ENCODE measurements around the gene MEGF11. TPM values are rescaled to one million over a fixed set of nuclear protein-coding genes. Genes with fewer than 3 reads are reported as not detected.

The MEGF11 gene
- total RNA-seq, 2 donors from 2014 or later, result not detected

GRCh38 chr15:65918357-65918920, 335.1 kb downstream of the MEGF11 start:
- WGBS, result 97% methylated on average over 3 of the region's 3 CpGs
- DNase-seq (ENCODE audit: low spot score), result no peak
- TF ChIP-seq CTCF (IDR thresholded peaks at IDR 0.05), result no peak
- TF ChIP-seq POLR2A (IDR thresholded peaks at IDR 0.05), result no peak
- TF ChIP-seq POLR2AphosphoS5 (IDR thresholded peaks at IDR 0.05), result no peak
- no peaks in the 10 kb centered on the region for H3K36me3 ChIP-seq
- H3K27me3 ChIP-seq (replicated peaks; ENCODE audit: insufficient read depth), result no peaks in the 10 kb centered on the region
- intact Hi-C loops (cut with DNase I), result loop anchor here (5.0 kb wide), 1 partner anchor 369 kb away; no protein-coding TSS in a partner anchor
- H3K4me3 ChIP-seq, result no peak overlapping the region
- no peaks in the 10 kb centered on the region for H3K9me3 ChIP-seq
- no peak overlapping the region for H3K27ac ChIP-seq
- no peaks in the 10 kb centered on the region for H3K4me1 ChIP-seq (replicated peaks)

- Histone ChIP-seq H3K36me3 (no peaks in the 10 kb centered on the region), H3K27ac (no peak overlapping the region), H3K27me3 (replicated peaks; ENCODE audit: insufficient read depth) (no peaks in the 10 kb centered on the region), H3K9me3 (no peaks in the 10 kb centered on the region), H3K4me1 (replicated peaks) (no peaks in the 10 kb centered on the region), H3K4me3 (no peak overlapping the region)
- TF ChIP-seq CTCF (IDR thresholded peaks at IDR 0.05) (no peak), POLR2AphosphoS5 (IDR thresholded peaks at IDR 0.05) (no peak), POLR2A (IDR thresholded peaks at IDR 0.05) (no peak)
- intact Hi-C loops (cut with DNase I), result loop anchor here (5.0 kb wide), 1 partner anchor 369 kb away; no protein-coding TSS in a partner anchor
- WGBS, result 93% methylated on average over 4 of the region's 4 CpGs
- no peak for DNase-seq (ENCODE audit: low spot score)
Measured at GRCh38 chr15:65917936-65918335, 335.6 kb downstream of the MEGF11 start.

GRCh38 chr15:65917407-65917756, 336.2 kb downstream of the MEGF11 start:
- WGBS, result 76% methylated on average over 3 of the region's 3 CpGs

GRCh38 chr15:65916664-65917406, 336.7 kb downstream of the MEGF11 start:
- WGBS, result 23% methylated on average over 16 of the region's 16 CpGs
- no peak overlapping the region for H3K4me3 ChIP-seq
- DNase-seq (ENCODE audit: low spot score), result peak; percentile 31
- H3K27ac ChIP-seq, result no peak overlapping the region
- no peaks in the 10 kb centered on the region for H3K4me1 ChIP-seq (replicated peaks)
- H3K36me3 ChIP-seq, result no peaks in the 10 kb centered on the region
- no peaks in the 10 kb centered on the region for H3K27me3 ChIP-seq (replicated peaks; ENCODE audit: insufficient read depth)
- TF ChIP-seq POLR2A (IDR thresholded peaks at IDR 0.05) (no peak), CTCF (IDR thresholded peaks at IDR 0.05) (peak in 3 of 4 experiments; percentile 29 to 58 (median 51))
- no peaks in the 10 kb centered on the region for H3K9me3 ChIP-seq
- intact Hi-C loops (cut with DNase I), result loop anchor here (5.0 kb wide), 1 partner anchor 370 kb away; no protein-coding TSS in a partner anchor

More at GRCh38 chr15:65917407-65917756, 336.2 kb downstream of the MEGF11 start:
- H3K4me1 ChIP-seq (replicated peaks), result no peaks in the 10 kb centered on the region
- no peaks in the 10 kb centered on the region for H3K27me3 ChIP-seq (replicated peaks; ENCODE audit: insufficient read depth)
- H3K9me3 ChIP-seq, result no peaks in the 10 kb centered on the region
- intact Hi-C loops (cut with DNase I), result loop anchor here (5.0 kb wide), 1 partner anchor 370 kb away; no protein-coding TSS in a partner anchor
- DNase-seq (ENCODE audit: low spot score), result no peak
- no peak overlapping the region for H3K27ac ChIP-seq
- TF ChIP-seq CTCF (IDR thresholded peaks at IDR 0.05), result no peak
- TF ChIP-seq POLR2AphosphoS5 (IDR thresholded peaks at IDR 0.05), result no peak
- TF ChIP-seq POLR2A (IDR thresholded peaks at IDR 0.05), result no peak
- no peak overlapping the region for H3K4me3 ChIP-seq
- no peaks in the 10 kb centered on the region for H3K36me3 ChIP-seq
